Mammary epithelial cell (primary cell): ENCODE measurements around the gene LIN28B.

Experiments
- EZH2 ChIP-seq: IDR thresholded peaks from 2 replicates; pipeline ENCODE4 v1.6.1; 2012; ENCODE audit warnings: low read length, inconsistent platforms, borderline replicate concordance
- TF ChIP-seq, protein P1 (sequence below), 2 donors: IDR thresholded peaks in 1 of 2; conservative IDR thresholded peaks in 1 of 2; 2 replicates each; pipeline ENCODE4 v1.5.1; 2011 to 2012; ENCODE audit warnings: inconsistent platforms in 2 of 2, low read length in 2 of 2, mild to moderate bottlenecking in 2 of 2, control low read depth in 1 of 2, low read depth in 1 of 2; ENCODE audit not compliant: insufficient read depth in 1 of 2; ENCODE audit errors: extremely low read depth in 1 of 2

DNA sequence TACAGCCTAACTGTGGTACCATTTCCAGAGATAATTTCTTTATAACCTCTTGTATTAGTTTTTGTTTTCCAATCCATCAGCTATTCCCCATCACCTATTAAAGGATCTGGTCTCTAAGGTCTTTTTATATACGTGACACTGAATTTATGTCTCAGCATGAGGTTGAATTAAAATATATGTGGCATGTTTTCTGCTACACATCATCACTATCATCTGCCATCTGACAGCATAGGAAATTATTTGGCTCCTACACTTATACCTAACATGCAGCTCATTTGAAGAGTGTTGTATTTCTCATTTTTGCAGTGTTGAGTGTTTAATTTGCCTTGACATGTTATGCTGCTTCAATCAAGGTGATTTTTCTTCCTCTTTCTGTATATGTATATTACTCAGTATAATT lies 100.3 kb downstream of the LIN28B start:
- TF ChIP-seq, protein P1, sequence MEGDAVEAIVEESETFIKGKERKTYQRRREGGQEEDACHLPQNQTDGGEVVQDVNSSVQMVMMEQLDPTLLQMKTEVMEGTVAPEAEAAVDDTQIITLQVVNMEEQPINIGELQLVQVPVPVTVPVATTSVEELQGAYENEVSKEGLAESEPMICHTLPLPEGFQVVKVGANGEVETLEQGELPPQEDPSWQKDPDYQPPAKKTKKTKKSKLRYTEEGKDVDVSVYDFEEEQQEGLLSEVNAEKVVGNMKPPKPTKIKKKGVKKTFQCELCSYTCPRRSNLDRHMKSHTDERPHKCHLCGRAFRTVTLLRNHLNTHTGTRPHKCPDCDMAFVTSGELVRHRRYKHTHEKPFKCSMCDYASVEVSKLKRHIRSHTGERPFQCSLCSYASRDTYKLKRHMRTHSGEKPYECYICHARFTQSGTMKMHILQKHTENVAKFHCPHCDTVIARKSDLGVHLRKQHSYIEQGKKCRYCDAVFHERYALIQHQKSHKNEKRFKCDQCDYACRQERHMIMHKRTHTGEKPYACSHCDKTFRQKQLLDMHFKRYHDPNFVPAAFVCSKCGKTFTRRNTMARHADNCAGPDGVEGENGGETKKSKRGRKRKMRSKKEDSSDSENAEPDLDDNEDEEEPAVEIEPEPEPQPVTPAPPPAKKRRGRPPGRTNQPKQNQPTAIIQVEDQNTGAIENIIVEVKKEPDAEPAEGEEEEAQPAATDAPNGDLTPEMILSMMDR (conservative IDR thresholded peaks at IDR 0.05 in 1 of 2, IDR thresholded peaks at IDR 0.05 in 1 of 2; ENCODE audit: extremely low read depth in 1 of 2, insufficient read depth in 1 of 2, low read depth in 1 of 2, low read length in 2 of 2) = no peak
- TF ChIP-seq EZH2 = no peak
